HCT116 (cell line): ENCODE results near the gene GDPD1. TPM values are rescaled to one million over a fixed set of nuclear protein-coding genes. Genes with fewer than 3 reads are reported as not detected.

Experiments used
- ATAC-seq: fragments of 200-7000 bp; cut with Tn5 transposase; 2 replicates; pipeline ENCODE4 v1.9.1; 2020; ENCODE audit warnings: mild to moderate bottlenecking, moderate library complexity
- BruUV-seq: library from RNA; stranded (reverse); fragments of 400-500 nt; replicated peaks from 2 replicates; lab custom pipeline; 2021; lab: Mats Ljungman, UMichigan
- CTCF ChIA-PET: fragments of 300-600 bp; sonication (Branson Sonifier 250); formaldehyde crosslinking; loops from one replicate; lab custom pipeline; 2021; ENCODE audit warnings: antibody characterized with exemption; lab: Charles Lee
- POLR2A ChIA-PET: fragments of 300-600, 350-600 bp; sonication (Branson Sonifier 250); formaldehyde crosslinking; loops from one replicate; lab custom pipeline; 2021; ENCODE audit warnings: antibody characterized with exemption; lab: Charles Lee
- RAD21 ChIA-PET, 2 experiments: fragments of 300-600 bp; sonication (Branson Sonifier 250); formaldehyde crosslinking; loops; one replicate each; lab custom pipeline; 2023; ENCODE audit warnings: low total read pairs in 2 of 2; ENCODE audit not compliant: uncharacterized antibody in 2 of 2, unreplicated experiment in 2 of 2, low non-redundant PET in 1 of 2; lab: Charles Lee
- DNase-seq: peaks from one replicate; pipeline ENCODE4 v3.0.0-alpha.2; 2010; ENCODE audit warnings: low read depth, low spot score
- H2AFZ ChIP-seq: fragments of 200-600 bp; shearing (Covaris generic), sonication (generic); 2 replicates; pipeline ENCODE4 v1.6.1; 2017; ENCODE audit warnings: low read depth, mixed run types, mixed read lengths, antibody characterized with exemption, low read length; ENCODE audit not compliant: poor library complexity, severe bottlenecking
- H3K27ac ChIP-seq: 2 replicates; pipeline ENCODE4 v1.5.1; 2012; ENCODE audit warnings: low read depth, low read length
- H3K27me3 ChIP-seq: fragments of 200-600 bp; sonication (generic); 2 replicates; pipeline ENCODE4 v1.6.1; 2016; ENCODE audit warnings: mixed run types, low read length, mixed read lengths; ENCODE audit not compliant: insufficient read depth
- H3K36me3 ChIP-seq, 2 experiments: fragments of 200-500 bp in 1 of 2; fragments of 200-600 bp in 1 of 2; sonication (Bioruptor generic) in 1 of 2; sonication (generic) in 1 of 2; 2 replicates each; pipeline versions ENCODE4 v1.5.1 to v1.6.1; 2014 to 2016; ENCODE audit warnings: low read length in 2 of 2, inconsistent platforms in 1 of 2, mixed read lengths in 1 of 2, mixed run types in 1 of 2; ENCODE audit not compliant: insufficient read depth in 2 of 2, control insufficient read depth in 1 of 2
- H3K4me1 ChIP-seq, 2 experiments: fragments of 200-600 bp in 1 of 2; sonication (generic) in 1 of 2; 2 replicates each; pipeline versions ENCODE4 v1.5.1 to v1.6.1; 2012 to 2017; ENCODE audit warnings: low read length in 2 of 2, inconsistent platforms in 1 of 2, mild to moderate bottlenecking in 1 of 2, mixed read lengths in 1 of 2, mixed run types in 1 of 2, moderate library complexity in 1 of 2; ENCODE audit not compliant: insufficient read depth in 2 of 2, control insufficient read depth in 1 of 2
- H3K4me2 ChIP-seq: fragments of 200-600 bp; sonication (generic); 2 replicates; pipeline ENCODE4 v1.6.1; 2017; ENCODE audit warnings: mixed run types, low read length, mixed read lengths
- H3K4me3 ChIP-seq, 2 experiments: fragments of 200-600 bp in 1 of 2; sonication (generic) in 1 of 2; replicated peaks in 1 of 2; 2 replicates each; pipeline ENCODE4 v1.5.1; 2011 to 2016; ENCODE audit warnings: low read length in 2 of 2, control low read depth in 1 of 2, low read depth in 1 of 2, mild to moderate bottlenecking in 1 of 2, mixed read lengths in 1 of 2, mixed run types in 1 of 2
- H3K79me2 ChIP-seq: fragments of 200-600 bp; sonication (generic); 2 replicates; pipeline ENCODE4 v1.6.1; 2017; ENCODE audit warnings: mild to moderate bottlenecking, mixed run types, low read length, moderate library complexity, mixed read lengths; ENCODE audit not compliant: insufficient read depth
- H3K9ac ChIP-seq: fragments of 200-600 bp; sonication (generic); 2 replicates; pipeline ENCODE4 v1.6.1; 2016; ENCODE audit warnings: low read length, mixed read lengths
- H3K9me2 ChIP-seq: fragments of 200-600 bp; sonication (generic), shearing (Covaris generic); 2 replicates; pipeline ENCODE4 v1.6.1; 2017; ENCODE audit warnings: mixed run types, mild to moderate bottlenecking, moderate library complexity; ENCODE audit not compliant: insufficient read depth
- H3K9me3 ChIP-seq, 2 experiments: fragments of 200-500 bp in 1 of 2; fragments of 200-600 bp in 1 of 2; sonication (Bioruptor generic) in 1 of 2; sonication (generic) in 1 of 2; 2 replicates each; pipeline ENCODE4 v1.6.1; 2014 to 2017; ENCODE audit warnings: low read length in 2 of 2, mixed read lengths in 2 of 2, inconsistent platforms in 1 of 2, low read depth in 1 of 2, mild to moderate bottlenecking in 1 of 2, mixed run types in 1 of 2, moderate library complexity in 1 of 2; ENCODE audit not compliant: control insufficient read depth in 1 of 2, insufficient read depth in 1 of 2
- H4K20me1 ChIP-seq: fragments of 200-600 bp; sonication (generic), shearing (Covaris generic); 2 replicates; pipeline ENCODE4 v1.6.1; 2017; ENCODE audit warnings: mixed run types, mild to moderate bottlenecking, moderate library complexity; ENCODE audit not compliant: insufficient read depth
- CEBPB ChIP-seq: IDR thresholded peaks from 2 replicates; pipeline ENCODE4 v1.6.1; 2012; ENCODE audit warnings: low read depth
- CTCF ChIP-seq, 3 experiments: fragments of 200-600 bp in 1 of 3; sonication (generic) in 1 of 3; IDR thresholded peaks in 2 of 3; conservative IDR thresholded peaks in 1 of 3; 2 replicates each; pipeline ENCODE4 v1.5.1; 2012 to 2017; ENCODE audit warnings: low read depth in 2 of 3, low read length in 2 of 3, antibody characterized with exemption in 1 of 3, borderline replicate concordance in 1 of 3, control low read depth in 1 of 3, mild to moderate bottlenecking in 1 of 3, mixed read lengths in 1 of 3, mixed run types in 1 of 3, moderate library complexity in 1 of 3; ENCODE audit not compliant: insufficient read depth in 1 of 3
- EGR1 ChIP-seq: IDR thresholded peaks from 2 replicates; pipeline ENCODE4 v1.6.1; 2012; ENCODE audit warnings: low read depth
- EZH2 ChIP-seq: fragments of 200-600 bp; sonication (generic); IDR thresholded peaks from 2 replicates; pipeline ENCODE4 v1.6.1; 2017; ENCODE audit warnings: antibody characterized with exemption, mixed run types
- EZH2phosphoT487 ChIP-seq: fragments of 200-600 bp; IDR thresholded peaks from 2 replicates; pipeline ENCODE4 v1.6.1; 2018; ENCODE audit warnings: antibody characterized with exemption, borderline replicate concordance
- FOSL1 ChIP-seq: IDR thresholded peaks from 2 replicates; pipeline ENCODE4 v1.6.1; 2012; ENCODE audit warnings: low read depth
- JUND ChIP-seq: IDR thresholded peaks from 2 replicates; pipeline ENCODE4 v1.6.1; 2012
- MAX ChIP-seq: IDR thresholded peaks from 2 replicates; pipeline ENCODE4 v1.6.1; 2012
- POLR2A ChIP-seq: IDR thresholded peaks from 2 replicates; pipeline ENCODE4 v1.7.0; 2011; ENCODE audit warnings: borderline replicate concordance; ENCODE audit not compliant: insufficient read depth, insufficient read length; ENCODE audit errors: extremely low read depth
- REST ChIP-seq: IDR thresholded peaks from 2 replicates; pipeline ENCODE4 v1.6.1; 2012; ENCODE audit warnings: low read depth
- SIN3A ChIP-seq: IDR thresholded peaks from 2 replicates; pipeline ENCODE4 v1.6.1; 2012; ENCODE audit warnings: low read depth
- SP1 ChIP-seq: IDR thresholded peaks from 2 replicates; pipeline ENCODE4 v1.6.1; 2012; ENCODE audit warnings: low read depth
- SRF ChIP-seq: IDR thresholded peaks from 2 replicates; pipeline ENCODE4 v1.6.1; 2012; ENCODE audit warnings: low read depth
- TCF7L2 ChIP-seq: IDR thresholded peaks from 2 replicates; pipeline ENCODE4 v1.7.0; 2011; ENCODE audit warnings: borderline replicate concordance, inconsistent platforms; ENCODE audit not compliant: insufficient read depth, insufficient read length; ENCODE audit errors: extremely low read depth
- YY1 ChIP-seq: IDR thresholded peaks from 2 replicates; pipeline ENCODE4 v1.6.1; 2011; ENCODE audit warnings: low read length, low read depth, moderate library complexity, mild to moderate bottlenecking; ENCODE audit not compliant: insufficient replicate concordance; ENCODE audit errors: extremely low read depth
- ZFX ChIP-seq: fragments of 450-650 bp; IDR thresholded peaks from 2 replicates; pipeline ENCODE4 v1.6.1; 2017
- ZNF274 ChIP-seq: fragments of 200-500 bp; sonication (Bioruptor generic); IDR thresholded peaks from 2 replicates; pipeline ENCODE4 v1.6.1; 2014; ENCODE audit warnings: mild to moderate bottlenecking, low read depth, low read length, inconsistent platforms
- intact Hi-C: fragments of 100-400 bp; cut with micrococcal nuclease; formaldehyde crosslinking; loops from 2 replicates; pipeline ENCODE4 v1.10.0; 2022
- total RNA-seq: library from RNA; stranded (reverse); gene quantifications from one replicate; pipeline ENCODE4 v1.2.1, GENCODE V29; 2021; ENCODE audit not compliant: unreplicated experiment

Gene GDPD1
- total RNA-seq, 1 experiment from 2014 or later, result 13.7 TPM

- H3K9me2 ChIP-seq, result no peaks in the 10 kb centered on the region
- BruUV-seq, result no TSS peak
- no peak overlapping the region for H3K9ac ChIP-seq
- intact Hi-C loops, result no loop called here
- no peak overlapping the region for H3K4me3 ChIP-seq
- RAD21 ChIA-PET, result no interaction called here
- H3K36me3 ChIP-seq, result no peaks in the 10 kb centered on the region
- DNase-seq, result no peak
- POLR2A ChIA-PET, result no interaction called here
- TF ChIP-seq EGR1 (no peak), SIN3A (no peak), JUND (no peak), CTCF (IDR thresholded peaks at IDR 0.05 in 2 of 3, conservative IDR thresholded peaks at IDR 0.05 in 1 of 3; ENCODE audit: borderline replicate concordance in 1 of 3, insufficient read depth in 1 of 3, low read depth in 2 of 3, low read length in 2 of 3) (no peak)
- H3K27me3 ChIP-seq, result no peaks in the 10 kb centered on the region
- no peak overlapping the region for H2AFZ ChIP-seq
- H3K4me1 ChIP-seq, result no peaks in the 10 kb centered on the region
- no peak overlapping the region for H3K27ac ChIP-seq
- H4K20me1 ChIP-seq, result no peaks in the 10 kb centered on the region
- CTCF ChIA-PET, result no interaction called here
- no peaks in the 10 kb centered on the region for H3K79me2 ChIP-seq
- no peak for ATAC-seq
- H3K4me2 ChIP-seq, result no peak overlapping the region
- no peaks in the 10 kb centered on the region for H3K9me3 ChIP-seq
Measured at GRCh38 chr17:59244081-59244480, 23.8 kb downstream of the GDPD1 start.

- H3K4me3 ChIP-seq, result no peak overlapping the region
- CTCF ChIA-PET, result interaction anchor here (1.0 kb wide), 1 partner anchor 35 kb away, joined by 4 read pairs; the partner anchor contains the start of gene GDPD1
- no peak overlapping the region for H3K9ac ChIP-seq
- POLR2A ChIA-PET, result no interaction called here
- no peaks in the 10 kb centered on the region for H3K9me3 ChIP-seq
- H2AFZ ChIP-seq, result no peak overlapping the region
- BruUV-seq, result no TSS peak
- no peak overlapping the region for H3K27ac ChIP-seq
- no peak for DNase-seq
- intact Hi-C loops, result no loop called here
- RAD21 ChIA-PET, result no interaction called here
- H3K36me3 ChIP-seq, result peaks cover 0 to 8% of the 10 kb centered on the region in 2 experiments; a peak in 1 of 4 replicates
- no peaks in the 10 kb centered on the region for H4K20me1 ChIP-seq
- H3K79me2 ChIP-seq, result no peaks in the 10 kb centered on the region
- H3K9me2 ChIP-seq, result no peaks in the 10 kb centered on the region
- H3K4me1 ChIP-seq, result no peaks in the 10 kb centered on the region
- no peak for ATAC-seq
- no peak overlapping the region for H3K4me2 ChIP-seq
- no peaks in the 10 kb centered on the region for H3K27me3 ChIP-seq
- TF ChIP-seq FOSL1 (no peak), EGR1 (no peak), ZNF274 (no peak), JUND (no peak), CEBPB (no peak), SIN3A (no peak), YY1 (no peak), SRF (no peak), POLR2A (no peak), TCF7L2 (no peak), EZH2phosphoT487 (no peak), REST (no peak), SP1 (no peak), MAX (no peak), EZH2 (no peak), ZFX (no peak)
Measured at GRCh38 chr17:59254742-59255141, 34.4 kb downstream of the GDPD1 start.
